B cell (primary cell): ENCODE results near the gene PNKD. TPM values are rescaled to one million over a fixed set of nuclear protein-coding genes. Genes with fewer than 3 reads are reported as not detected.

ENCODE experiments used
- ATAC-seq: fragments of 200-7000 bp; cut with Tn5 transposase; one replicate; pipeline ENCODE4 v1.10.0; 2021; ENCODE audit warnings: low read depth, mild to moderate bottlenecking, moderate number of reproducible peaks, moderate library complexity
- CTCF ChIA-PET: fragments of 350-600 bp; sonication (Branson Sonifier 250); formaldehyde crosslinking; loops from one replicate; lab custom pipeline; 2021; ENCODE audit warnings: antibody characterized with exemption, inconsistent platforms; lab: Charles Lee
- POLR2A ChIA-PET: fragments of 350-600 bp; sonication (Branson Sonifier 250); formaldehyde crosslinking; loops from one replicate; lab custom pipeline; 2021; ENCODE audit warnings: antibody characterized with exemption; lab: Charles Lee
- DNase-seq: peaks from one replicate; pipeline ENCODE4 v3.0.0; 2013
- H2AFZ ChIP-seq: 2 replicates; pipeline ENCODE4 v1.6.1; 2012; ENCODE audit warnings: mild to moderate bottlenecking, low read depth, low read length; ENCODE audit not compliant: insufficient read depth, poor library complexity, severe bottlenecking
- H3K27ac ChIP-seq, 2 donors: 1 replicate in 1 of 2; 2 replicates in 1 of 2; pipeline ENCODE4 v1.5.1; 2012 to 2013; ENCODE audit warnings: low read length in 2 of 2, mild to moderate bottlenecking in 2 of 2, moderate library complexity in 1 of 2
- H3K27me3 ChIP-seq, 4 experiments: fragments of 200-600 bp in 1 of 4; sonication (generic) in 1 of 4; replicated peaks in 1 of 4; 1 replicate in 2 of 4; 2 replicates in 2 of 4; pipeline versions ENCODE4 v1.6.1 to v1.7.0; 2013 to 2016; ENCODE audit warnings: low read length in 3 of 4, mild to moderate bottlenecking in 2 of 4, mixed read lengths in 1 of 4, moderate library complexity in 1 of 4; ENCODE audit not compliant: insufficient read depth in 4 of 4, control insufficient read depth in 3 of 4; ENCODE audit errors: control extremely low read depth in 1 of 4
- H3K36me3 ChIP-seq, 2 experiments: replicated peaks in 1 of 2; 1 replicate in 1 of 2; 2 replicates in 1 of 2; pipeline versions ENCODE4 v1.6.1 to v1.7.1; 2013; ENCODE audit warnings: low read length in 1 of 2; ENCODE audit not compliant: insufficient read depth in 2 of 2, control insufficient read depth in 1 of 2; ENCODE audit errors: control extremely low read depth in 1 of 2, extremely low read depth in 1 of 2
- H3K4me1 ChIP-seq, 2 donors: fragments of 200-600 bp in 1 of 2; sonication (generic) in 1 of 2; 1 replicate in 1 of 2; 2 replicates in 1 of 2; pipeline versions ENCODE4 v1.5.1 to v1.6.1; 2013 to 2017; ENCODE audit warnings: low read length in 2 of 2; ENCODE audit not compliant: control insufficient read depth in 2 of 2, insufficient read depth in 2 of 2
- H3K4me2 ChIP-seq: replicated peaks from 2 replicates; pipeline ENCODE3; 2012; ENCODE audit warnings: mild to moderate bottlenecking, low read depth, low read length; ENCODE audit not compliant: poor library complexity, severe bottlenecking
- H3K4me3 ChIP-seq, 5 experiments: fragments of 200-600 bp in 1 of 5; sonication (generic) in 1 of 5; 1 replicate in 3 of 5; 2 replicates in 2 of 5; pipeline versions ENCODE4 v1.5.1 to v1.7.0; 2011 to 2016; ENCODE audit warnings: low read length in 4 of 5, mild to moderate bottlenecking in 4 of 5, low read depth in 2 of 5, control low read depth in 1 of 5, moderate library complexity in 1 of 5; ENCODE audit not compliant: insufficient read depth in 1 of 5; ENCODE audit errors: control extremely low read depth in 1 of 5, extremely low read depth in 1 of 5
- H3K79me2 ChIP-seq: fragments of 200-600 bp; sonication (generic); one replicate; pipeline ENCODE4 v1.6.0; 2016; ENCODE audit warnings: low read length; ENCODE audit not compliant: control insufficient read depth, insufficient read depth
- H3K9ac ChIP-seq: fragments of 200-600 bp; sonication (generic); 2 replicates; pipeline ENCODE4 v1.6.1; 2017; ENCODE audit warnings: mild to moderate bottlenecking, low read length, moderate library complexity
- H3K9me3 ChIP-seq, 3 donors: one replicate each; pipeline versions ENCODE4 v1.6.1 to v1.7.1; 2013; ENCODE audit warnings: low read length in 2 of 3; ENCODE audit not compliant: control insufficient read depth in 2 of 3, insufficient read depth in 1 of 3; ENCODE audit errors: control extremely low read depth in 1 of 3
- H4K20me1 ChIP-seq: 2 replicates; pipeline ENCODE4 v1.6.0; 2012; ENCODE audit warnings: mild to moderate bottlenecking, low read length; ENCODE audit not compliant: insufficient read depth, control insufficient read depth, poor library complexity, severe bottlenecking
- H3K27ac Mint-ChIP-seq: one replicate; pipeline ENCODE4 v1.8.0; 2021; ENCODE audit warnings: mixed read lengths
- H3K27me3 Mint-ChIP-seq: one replicate; pipeline ENCODE4 v1.8.0; 2021; ENCODE audit warnings: mixed read lengths
- H3K4me1 Mint-ChIP-seq: one replicate; pipeline ENCODE4 v1.8.0; 2021; ENCODE audit warnings: mixed read lengths
- H3K4me3 Mint-ChIP-seq: one replicate; pipeline ENCODE4 v1.8.0; 2021; ENCODE audit warnings: mixed read lengths
- H3K9me3 Mint-ChIP-seq: one replicate; pipeline ENCODE4 v1.8.0; 2022; ENCODE audit warnings: mixed read lengths; ENCODE audit not compliant: insufficient read depth
- CTCF ChIP-seq: fragments of 200-600 bp; IDR thresholded peaks from one replicate; pipeline ENCODE4 v1.8.0; 2022; ENCODE audit warnings: antibody characterized with exemption, mild to moderate bottlenecking
- EZH2 ChIP-seq: IDR thresholded peaks from 2 replicates; pipeline ENCODE4 v1.6.1; 2012; ENCODE audit warnings: borderline replicate concordance, low read depth, mild to moderate bottlenecking, moderate library complexity, low read length; ENCODE audit not compliant: insufficient read depth, poor library complexity, severe bottlenecking
- WGBS: methylation state at CpG from one replicate; pipeline ENCODE4 v1.1.5; 2013; ENCODE audit warnings: missing lambda C conversion rate; ENCODE audit not compliant: insufficient coverage; 5-methylcytosine and 5-hydroxymethylcytosine counted together
- intact Hi-C: fragments of 100-400 bp; cut with micrococcal nuclease; formaldehyde crosslinking; loops from one replicate; pipeline ENCODE4 v1.10.0; 2022
- polyA minus RNA-seq: library from RNA; depleted of rRNA, polyadenylated mRNA; stranded (reverse); fragments of >200 nt; gene quantifications from 2 replicates; pipeline ENCODE4 v1.2.3, GENCODE V29; 2012
- polyA plus RNA-seq: library from polyadenylated mRNA; depleted of rRNA; stranded (reverse); fragments of >200 nt; gene quantifications from 2 replicates; pipeline ENCODE4 v1.2.3, GENCODE V29; 2012
- total RNA-seq, 2 donors: library from RNA; stranded (reverse); fragments of 120-200 nt in 1 of 2; gene quantifications; 1 replicate in 1 of 2; 2 replicates in 1 of 2; pipeline versions ENCODE4 v1.2.3 to v1.2.4, GENCODE V29; 2013 to 2022

PNKD gene
- total RNA-seq = 29.7 and 30.7 TPM in 2 replicates
- 34.3 TPM for total RNA-seq (2013)
- 37.9 and 55.8 TPM in 2 replicates for polyA plus RNA-seq
- 17.1 and 18.0 TPM in 2 replicates for polyA minus RNA-seq

GRCh38 chr2:218269900-218270720, at the start of gene PNKD, which contains the start of gene AAMP:
Gene PNKD (plus strand): TSS chr2:218270519. CDS start chr2:218270536, 17 bp downstream.
Gene AAMP (minus strand): TSS chr2:218270137. CDS start chr2:218270086, 51 bp downstream.
- DNase-seq (peak; percentile 100), ATAC-seq (peak; percentile 83)
- Histone ChIP-seq H4K20me1 (peaks cover 34% of the 10 kb centered on the region), H3K4me1 (peaks cover 36 to 53% of the 10 kb centered on the region in 2 donors), H3K27ac (peak within 1 kb of the TSS; percentile 49 to 82), H3K4me3 (peak within 1 kb of the TSS; percentile 69 to 99 (median 97)), H3K79me2 (peaks cover 47% of the 10 kb centered on the region), H2AFZ (peak within 1 kb of the TSS; percentile 85), H3K9ac (peak within 1 kb of the TSS; percentile 87), H3K36me3 (peaks cover 0 to 47% of the 10 kb centered on the region in 2 experiments), H3K27me3 (no peaks in the 10 kb centered on the region), H3K9me3 (no peaks in the 10 kb centered on the region), H3K4me2 (peak within 1 kb of the TSS; percentile 91)
- H3K9me3 Mint-ChIP-seq = no peaks in the 10 kb centered on the region
- H3K27ac Mint-ChIP-seq = peak within 1 kb of the TSS; percentile 86
- no peaks in the 10 kb centered on the region for H3K27me3 Mint-ChIP-seq
- peak within 1 kb of the TSS; percentile 84 for H3K4me3 Mint-ChIP-seq
- H3K4me1 Mint-ChIP-seq = peaks cover 59% of the 10 kb centered on the region
- TF ChIP-seq EZH2 (no peak), CTCF (no peak)
- CTCF ChIA-PET = interaction anchor here (0.7 to 8.0 kb wide), 12 partner anchors 10 to 125 kb away, joined by 3 to 331 read pairs (median 8); partner anchors contain the start of genes ARPC2, CATIP and TMBIM1
- under 1% methylated on average over 60 of the region's 64 CpGs for WGBS
- intact Hi-C loops = loop anchor here (1.0 to 5.0 kb wide), 9 partner anchors 13 to 1327 kb away; partner anchors contain the start of genes ARPC2, BCS1L, CNOT9 and GMPPA
- POLR2A ChIA-PET = interaction anchor here (1.0 to 2.6 kb wide), 11 partner anchors 11 to 130 kb away, joined by 3 to 25 read pairs (median 6); partner anchors contain the start of genes ARPC2 and CTDSP1
